Activated CD4-positive, alpha-beta T cell treated with anti-CD3 and anti-CD28 coated beads, Interleukin-2, amount 50 U/mL, for 4 hours (primary cell): ENCODE measurements around the gene PRKN.

Source experiments
- DNase-seq, 2 experiments: peaks; one replicate each; pipeline ENCODE4 v3.0.0-alpha.2; 2020

Gene PRKN

GRCh38 chr6:162090734-162091133 lies 636.8 kb downstream of the PRKN start:
- no peak for DNase-seq

- DNase-seq, result no peak
These were observed 639.5 kb downstream of the PRKN start for GRCh38 chr6:162088091-162088490.

DNA sequence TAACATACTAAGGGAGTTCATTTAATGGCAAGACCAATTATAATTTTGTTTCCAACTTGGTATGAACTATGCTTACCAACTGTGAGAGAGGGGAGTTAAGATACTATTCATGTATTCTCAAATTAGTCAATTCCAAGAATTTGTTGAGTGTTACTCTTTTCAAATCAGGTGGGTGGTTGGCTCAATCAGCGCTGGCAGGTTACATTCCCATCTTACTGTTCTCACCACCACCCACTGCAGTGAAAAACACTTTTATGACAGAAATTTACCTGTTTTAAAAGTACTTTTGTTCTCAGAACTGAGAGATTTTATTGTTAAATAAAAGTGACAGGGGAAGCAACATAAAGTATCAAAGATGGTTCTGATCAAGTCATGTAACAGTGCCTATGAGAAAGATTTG lies 642.0 kb downstream of the PRKN start:
- no peak for DNase-seq

- no peak for DNase-seq
These were observed 645.0 kb downstream of the PRKN start for GRCh38 chr6:162082520-162082919.

GRCh38 chr6:162078667-162079066 lies 648.9 kb downstream of the PRKN start:
- no peak for DNase-seq

GRCh38 chr6:162078126-162078525 lies 649.4 kb downstream of the PRKN start:
- no peak for DNase-seq

DNA sequence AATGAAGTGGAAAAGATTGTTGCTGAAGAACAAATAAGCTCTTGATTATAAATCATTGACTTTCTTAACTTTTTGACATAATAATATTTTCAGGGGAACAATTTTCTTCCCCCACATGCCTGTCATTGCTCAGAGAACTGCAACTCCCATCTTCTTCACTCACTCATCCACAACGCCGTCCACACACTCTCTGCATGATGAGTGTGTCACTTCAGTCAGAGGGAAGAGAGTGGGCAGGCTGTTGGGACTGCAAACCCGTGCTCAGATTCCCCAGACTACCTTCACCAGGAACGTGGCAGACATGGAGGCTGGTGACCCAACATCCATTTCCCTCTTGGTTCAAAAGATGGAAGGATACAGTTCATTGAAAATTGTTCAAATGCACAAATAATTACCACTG lies 650.8 kb downstream of the PRKN start:
- DNase-seq, result no peak

DNA sequence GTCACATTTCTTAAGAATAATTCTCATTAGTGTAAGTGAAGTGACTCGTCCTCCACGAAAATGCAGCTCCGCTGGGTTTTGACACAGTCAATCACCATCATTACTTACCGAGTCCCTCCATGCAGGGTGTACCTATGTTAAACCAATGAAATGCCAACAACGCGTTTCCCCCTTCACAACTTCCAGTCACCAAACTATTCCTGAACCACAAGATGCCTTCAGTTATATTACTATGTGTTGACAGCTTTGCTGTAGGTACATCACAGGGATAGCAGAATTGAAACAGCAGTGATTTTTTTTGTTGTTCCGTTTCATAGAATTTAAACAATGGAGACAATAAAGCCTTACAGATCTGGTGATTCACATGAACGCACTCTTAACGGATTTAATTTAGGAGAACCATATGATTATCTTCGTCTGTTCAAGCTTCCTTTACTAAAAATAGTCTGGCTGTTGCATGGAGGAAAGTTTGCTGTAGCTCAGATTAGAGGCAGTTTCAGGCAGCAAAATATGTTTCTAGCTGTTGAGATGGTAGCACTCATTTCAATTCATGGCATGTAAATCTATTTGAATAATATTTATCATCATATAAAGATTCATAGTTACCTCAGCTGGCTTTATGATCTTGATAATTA lies 652.8 kb downstream of the PRKN start:
- DNase-seq, result no peak

- DNase-seq, result no peak
These were observed 656.9 kb downstream of the PRKN start for GRCh38 chr6:162070639-162071038.

DNA sequence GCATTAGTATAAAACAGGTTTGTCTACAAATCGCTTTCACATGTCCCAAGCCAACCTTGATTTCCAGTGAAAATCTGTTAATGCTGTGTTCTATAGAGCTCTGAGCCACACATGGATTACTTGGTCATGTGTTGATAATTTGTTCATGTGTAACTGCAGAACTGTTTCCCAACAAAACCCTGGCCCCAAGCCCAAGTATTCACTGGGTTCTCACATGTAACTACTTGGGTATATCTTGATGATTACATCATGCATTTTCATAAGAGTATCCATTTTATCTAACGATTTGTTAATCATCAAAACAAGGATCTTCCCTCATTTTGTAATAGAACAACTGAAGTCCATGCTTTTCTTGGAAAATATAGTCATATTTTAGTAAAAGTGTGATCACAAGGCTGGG lies 657.6 kb downstream of the PRKN start:
- no peak for DNase-seq

DNA sequence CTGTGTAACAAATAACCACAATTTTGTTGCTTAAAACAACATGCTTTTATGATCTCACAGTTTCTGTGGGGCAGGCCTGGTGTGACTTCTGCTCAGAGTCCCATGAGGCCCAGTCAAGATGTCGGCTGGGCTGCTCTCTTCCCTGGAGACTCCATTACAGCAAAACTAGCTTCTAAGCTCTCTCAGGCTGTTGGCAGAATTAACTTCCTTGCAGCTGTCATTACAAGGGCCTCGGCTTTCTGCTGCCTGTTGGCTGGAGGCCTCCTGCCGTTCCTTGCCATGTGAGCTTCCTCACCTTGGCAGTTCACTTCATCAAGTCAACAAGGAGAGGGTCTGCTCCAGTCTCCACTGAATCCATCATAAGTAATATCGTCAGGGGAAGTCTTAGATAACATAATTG lies 659.2 kb downstream of the PRKN start:
- no peak for DNase-seq

DNA sequence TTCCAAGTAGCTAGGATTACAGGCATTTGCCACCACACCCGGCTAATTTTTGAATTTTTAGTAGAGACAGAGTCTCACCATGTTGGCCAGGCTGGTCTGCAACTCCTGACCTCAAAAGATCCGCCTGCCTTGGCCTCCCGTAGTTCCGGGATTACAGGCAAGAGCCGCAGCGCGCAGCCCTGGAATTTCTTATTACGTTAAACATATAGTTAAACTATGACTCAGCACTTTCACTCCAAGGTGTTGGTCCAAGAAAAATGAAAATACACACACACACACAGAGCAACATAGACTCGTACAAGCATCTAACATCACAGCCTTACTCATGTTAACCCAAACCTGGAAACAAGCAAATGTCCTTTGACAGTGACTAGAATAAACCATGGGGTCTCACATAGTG lies 663.9 kb downstream of the PRKN start:
- DNase-seq, result no peak

- DNase-seq, result no peak
These were observed 669.2 kb downstream of the PRKN start for GRCh38 chr6:162058281-162058875.

DNA sequence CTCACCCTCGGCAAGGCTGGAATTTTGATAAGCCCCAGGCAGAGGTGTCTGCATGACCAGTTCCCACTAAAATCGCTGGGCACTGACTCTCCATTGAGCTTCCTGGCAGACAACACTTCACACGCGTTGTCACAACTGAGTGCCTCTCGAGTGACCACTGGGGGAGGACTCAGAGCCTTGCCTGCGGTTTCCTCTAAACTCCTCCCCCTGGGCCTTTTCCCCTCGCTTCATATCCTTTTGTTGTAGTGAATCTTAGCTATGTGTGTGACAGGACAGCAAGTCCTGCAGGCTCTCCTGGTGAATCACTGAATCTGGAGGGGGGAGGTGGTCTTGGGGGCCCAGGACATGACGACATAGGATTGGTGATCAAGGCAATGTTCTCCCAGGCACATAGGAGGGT lies 670.8 kb downstream of the PRKN start:
- DNase-seq, result no peak

- DNase-seq, result no peak
These were observed 671.5 kb downstream of the PRKN start for GRCh38 chr6:162056061-162056460.

- DNase-seq, result no peak
These were observed 672.2 kb downstream of the PRKN start for GRCh38 chr6:162055365-162055764.

- no peak for DNase-seq
These were observed 674.5 kb downstream of the PRKN start for GRCh38 chr6:162053084-162053483.

DNA sequence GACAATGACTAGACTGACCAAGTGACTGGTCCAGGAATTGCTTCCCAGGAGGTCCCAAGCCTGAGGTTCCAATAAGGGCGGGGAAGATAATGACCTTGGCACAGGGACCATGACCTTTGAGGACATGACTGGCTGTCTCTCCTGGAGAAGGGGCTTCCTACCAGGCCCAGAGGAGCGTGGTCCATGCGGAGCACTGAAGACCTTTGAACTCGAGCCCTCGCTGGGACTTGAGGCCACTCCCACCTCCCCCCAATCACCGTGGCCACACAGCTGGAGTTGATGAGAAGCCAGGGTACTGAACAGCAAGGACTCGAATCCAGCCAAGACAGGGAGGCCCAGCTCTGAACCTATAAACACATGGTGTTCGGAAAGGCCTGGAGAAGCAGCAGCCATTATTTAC lies 677.0 kb downstream of the PRKN start:
- DNase-seq, result no peak

DNA sequence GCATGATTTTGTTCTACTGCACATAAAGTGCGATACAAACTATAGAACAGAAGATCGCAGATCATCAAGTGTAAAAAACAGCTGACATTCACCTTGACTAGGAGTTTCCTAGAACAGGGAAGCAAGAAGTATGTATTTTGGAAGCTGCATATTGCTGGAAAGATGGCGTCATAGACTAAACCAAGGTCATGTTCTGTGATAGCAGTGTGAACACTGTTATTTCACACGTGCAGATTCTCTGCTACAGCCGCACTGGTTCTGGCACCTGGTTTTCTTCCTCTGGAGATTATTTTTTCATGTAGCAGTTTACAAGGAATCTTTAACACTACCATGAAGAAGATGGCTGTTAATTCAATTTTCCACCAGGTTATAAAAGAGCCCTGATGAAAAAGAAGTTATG lies 681.2 kb downstream of the PRKN start:
- DNase-seq, result no peak

DNA sequence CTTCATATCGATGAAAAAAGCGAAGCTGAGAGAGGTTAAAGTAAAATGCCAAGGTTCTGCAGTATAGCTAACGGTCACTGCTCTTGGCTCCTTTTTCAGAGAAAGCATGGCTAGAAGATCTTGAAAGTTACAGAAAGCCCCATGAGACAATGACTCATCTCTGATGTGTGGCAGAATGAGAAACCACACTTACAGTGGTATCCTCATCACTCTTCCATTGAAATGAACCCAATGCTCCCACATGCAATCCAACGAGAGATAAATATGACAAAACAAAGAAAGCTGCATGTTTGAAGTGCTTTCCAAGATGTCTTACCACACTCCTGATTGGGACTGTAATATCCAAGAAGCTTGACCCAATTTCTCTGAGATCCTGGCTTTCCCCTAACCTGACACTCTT lies 694.9 kb downstream of the PRKN start:
- DNase-seq, result no peak

DNA sequence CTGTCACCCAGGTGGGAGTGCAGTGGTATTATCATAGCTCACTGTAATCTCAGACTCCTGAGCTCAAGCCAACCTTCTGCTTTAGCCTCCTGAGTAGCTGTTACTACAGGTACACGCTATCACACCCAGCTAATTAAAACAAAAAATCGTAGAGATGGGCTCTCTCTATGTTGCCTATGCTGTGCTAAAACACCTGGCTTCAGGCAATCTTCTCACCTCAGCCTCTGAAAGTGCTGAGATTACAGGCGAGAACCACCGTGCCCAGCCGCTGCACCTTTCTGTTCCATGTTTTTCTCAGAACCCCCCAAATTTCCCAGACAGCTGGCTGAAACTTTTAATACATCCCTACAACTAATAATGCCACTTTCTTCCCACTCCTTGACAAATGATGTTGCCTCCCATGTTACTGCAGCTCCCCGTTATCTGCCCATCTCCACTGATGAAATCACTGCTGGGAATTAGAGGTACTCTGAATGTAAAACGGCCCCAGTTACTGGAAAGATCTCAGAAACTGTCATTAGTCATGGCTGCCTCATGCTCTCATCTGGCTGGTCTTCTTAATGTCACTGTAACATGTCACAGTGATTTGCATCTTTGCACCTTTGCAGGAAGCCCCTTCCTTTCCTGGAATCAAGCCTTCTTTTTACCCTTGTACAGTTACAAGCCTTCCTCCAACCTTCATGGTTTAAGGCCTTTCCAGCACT lies 697.5 kb downstream of the PRKN start:
- no peak for DNase-seq

GRCh38 chr6:162026843-162027242 lies 700.7 kb downstream of the PRKN start:
- no peak for DNase-seq

GRCh38 chr6:162026031-162026430 lies 701.5 kb downstream of the PRKN start:
- DNase-seq, result no peak

DNA sequence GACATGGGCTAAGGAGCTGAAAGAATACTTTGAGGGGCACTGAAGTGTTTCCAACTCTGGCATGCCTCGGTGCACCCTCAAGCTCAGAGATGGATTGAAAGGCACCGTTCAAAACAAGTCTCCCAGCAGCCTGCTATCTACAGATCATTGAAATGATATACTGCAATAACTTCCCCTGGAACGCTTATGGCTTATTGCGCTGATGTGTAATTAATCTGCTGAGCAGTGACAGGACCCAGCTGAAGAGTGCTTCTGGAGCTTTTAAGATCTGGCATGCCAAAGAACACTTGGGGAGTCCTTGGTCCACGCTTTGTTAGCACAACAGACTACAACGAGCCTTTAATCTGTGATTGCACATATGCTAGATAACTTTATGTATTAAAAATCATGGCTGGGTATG lies 708.2 kb downstream of the PRKN start:
- no peak for DNase-seq

DNA sequence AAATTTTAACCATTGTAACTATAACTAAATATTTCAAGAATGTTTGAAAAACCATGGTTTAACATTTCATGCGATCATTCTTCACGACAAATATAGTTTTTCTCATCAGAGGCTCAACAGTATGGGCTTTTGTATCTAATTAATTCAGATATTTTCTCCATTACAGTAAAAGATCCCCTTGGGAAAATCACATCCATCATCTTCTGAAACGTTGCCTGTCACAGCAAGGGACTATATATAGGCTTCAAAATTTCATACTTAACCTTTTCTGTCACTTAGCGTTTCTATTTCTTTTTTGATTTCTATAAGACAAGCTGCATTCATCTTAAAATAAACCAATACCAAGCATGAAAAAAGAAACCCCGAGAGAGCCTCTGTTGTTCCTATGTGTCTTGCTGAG lies 710.0 kb downstream of the PRKN start:
- DNase-seq, result no peak
